Fibroblast of pulmonary artery (primary cell): Measurements from ENCODE around the gene GRIP1.
A peak's percentile ranks its signal among the peaks of the same experiment; 100 is the strongest.

Source experiments
- DNase-seq: peaks from one replicate; pipeline ENCODE4 v3.0.0-alpha.2; 2010; ENCODE audit warnings: low read depth
- H3K4me3 ChIP-seq: replicated peaks from 2 replicates; pipeline ENCODE4 v1.5.1; 2011; ENCODE audit warnings: low read depth, mild to moderate bottlenecking, control low read depth, low read length, moderate library complexity
- TF ChIP-seq, protein P1 (sequence below): IDR thresholded peaks from 2 replicates; pipeline ENCODE4 v1.5.1; 2011; ENCODE audit warnings: mild to moderate bottlenecking, control low read depth, low read length, inconsistent platforms; ENCODE audit errors: missing control alignments

Gene GRIP1

DNA sequence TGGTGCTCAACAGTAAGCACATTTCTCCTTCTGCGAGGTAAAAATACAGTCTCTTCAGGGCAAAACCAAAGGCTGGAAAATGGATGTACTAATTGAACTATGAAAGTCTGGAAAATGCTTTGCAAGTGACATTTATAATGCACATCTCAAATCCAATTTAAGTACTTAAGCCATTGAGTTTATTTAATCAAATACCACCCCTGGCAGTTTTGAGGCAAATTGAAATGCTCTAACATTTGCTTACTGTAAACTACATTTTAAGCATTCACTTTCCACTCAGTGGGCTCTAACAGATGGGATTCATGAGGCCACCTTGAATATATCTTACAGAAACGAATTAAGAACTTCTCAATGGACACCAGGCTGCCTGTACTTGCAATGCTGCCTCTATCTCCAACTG lies 306.9 kb downstream of the GRIP1 start:
- no peak for DNase-seq
- TF ChIP-seq, protein P1, sequence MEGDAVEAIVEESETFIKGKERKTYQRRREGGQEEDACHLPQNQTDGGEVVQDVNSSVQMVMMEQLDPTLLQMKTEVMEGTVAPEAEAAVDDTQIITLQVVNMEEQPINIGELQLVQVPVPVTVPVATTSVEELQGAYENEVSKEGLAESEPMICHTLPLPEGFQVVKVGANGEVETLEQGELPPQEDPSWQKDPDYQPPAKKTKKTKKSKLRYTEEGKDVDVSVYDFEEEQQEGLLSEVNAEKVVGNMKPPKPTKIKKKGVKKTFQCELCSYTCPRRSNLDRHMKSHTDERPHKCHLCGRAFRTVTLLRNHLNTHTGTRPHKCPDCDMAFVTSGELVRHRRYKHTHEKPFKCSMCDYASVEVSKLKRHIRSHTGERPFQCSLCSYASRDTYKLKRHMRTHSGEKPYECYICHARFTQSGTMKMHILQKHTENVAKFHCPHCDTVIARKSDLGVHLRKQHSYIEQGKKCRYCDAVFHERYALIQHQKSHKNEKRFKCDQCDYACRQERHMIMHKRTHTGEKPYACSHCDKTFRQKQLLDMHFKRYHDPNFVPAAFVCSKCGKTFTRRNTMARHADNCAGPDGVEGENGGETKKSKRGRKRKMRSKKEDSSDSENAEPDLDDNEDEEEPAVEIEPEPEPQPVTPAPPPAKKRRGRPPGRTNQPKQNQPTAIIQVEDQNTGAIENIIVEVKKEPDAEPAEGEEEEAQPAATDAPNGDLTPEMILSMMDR: no peak
- H3K4me3 ChIP-seq: no peak overlapping the region

DNA sequence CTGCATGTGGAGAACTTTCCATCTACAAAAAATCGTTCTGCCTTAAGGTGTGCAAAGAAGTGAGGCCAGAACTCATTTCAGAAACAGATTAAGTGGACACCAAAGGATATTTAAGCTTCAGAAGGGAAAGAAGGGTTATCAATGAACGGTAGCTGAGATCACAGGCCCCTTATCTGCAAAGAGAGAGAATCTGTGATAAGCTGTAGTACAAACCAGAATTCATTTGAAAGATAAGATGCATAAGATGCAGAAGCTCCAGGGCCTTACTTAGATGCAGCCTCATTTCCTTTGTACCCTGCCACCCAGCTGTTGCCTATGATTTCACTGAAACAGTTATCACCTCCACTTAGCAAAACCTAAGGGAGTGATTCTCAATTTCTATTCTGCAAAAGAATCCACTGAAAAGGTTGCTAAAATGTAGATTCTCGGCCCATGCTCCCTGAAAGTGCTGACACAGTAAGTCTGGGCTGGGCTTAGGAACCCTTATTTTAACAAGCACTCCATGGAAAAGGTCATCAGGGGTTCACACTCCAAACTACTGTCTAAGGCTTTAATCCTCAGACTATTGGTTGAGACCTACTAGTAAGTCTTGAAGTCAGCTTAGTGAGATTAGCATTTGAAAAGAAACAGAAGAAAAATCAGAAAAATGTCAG lies 311.7 kb downstream of the GRIP1 start:
- DNase-seq: no peak
- TF ChIP-seq, protein P1: no peak

DNA sequence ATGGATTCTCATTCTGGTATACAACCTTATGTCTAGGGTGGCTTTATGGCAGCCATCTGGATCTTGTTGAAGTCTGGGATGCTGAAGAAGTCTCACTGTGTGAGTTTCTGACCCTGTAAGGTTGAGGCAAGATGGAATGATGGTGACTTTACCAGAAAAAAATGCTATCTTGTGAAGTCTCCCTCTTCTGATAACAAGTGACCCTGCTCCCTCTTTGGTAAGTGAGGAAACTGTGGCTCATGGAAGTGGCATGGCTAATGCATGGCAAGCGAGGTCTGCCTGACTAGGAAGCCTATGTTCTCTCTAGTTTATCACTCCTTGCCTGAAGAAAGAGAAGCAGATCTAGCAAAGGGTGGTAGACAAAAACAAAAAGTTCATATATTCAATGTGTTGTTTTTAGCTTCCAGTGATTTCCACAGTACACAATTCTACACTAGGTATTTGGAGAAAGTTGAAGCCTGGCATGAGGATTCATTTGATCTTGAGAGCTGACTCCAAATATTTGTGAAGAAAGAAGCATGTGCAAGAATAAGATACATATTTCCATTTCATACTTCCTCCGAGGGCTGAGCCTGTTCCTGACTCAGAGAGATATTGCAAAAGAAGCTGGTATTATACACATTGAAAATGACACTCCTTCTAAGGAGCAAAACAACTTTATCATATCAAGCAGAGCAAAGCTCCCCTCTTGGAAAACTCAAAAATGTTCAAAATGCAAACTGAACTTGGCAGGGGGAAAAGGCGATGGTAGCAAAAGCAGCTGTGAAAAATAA lies 313.0 kb downstream of the GRIP1 start:
- DNase-seq: peak; percentile 40
- TF ChIP-seq, protein P1: no peak
- no peak overlapping the region for H3K4me3 ChIP-seq

More for the DNA sequence above, 311.7 kb downstream of the GRIP1 start:
- no peak overlapping the region for H3K4me3 ChIP-seq

DNA sequence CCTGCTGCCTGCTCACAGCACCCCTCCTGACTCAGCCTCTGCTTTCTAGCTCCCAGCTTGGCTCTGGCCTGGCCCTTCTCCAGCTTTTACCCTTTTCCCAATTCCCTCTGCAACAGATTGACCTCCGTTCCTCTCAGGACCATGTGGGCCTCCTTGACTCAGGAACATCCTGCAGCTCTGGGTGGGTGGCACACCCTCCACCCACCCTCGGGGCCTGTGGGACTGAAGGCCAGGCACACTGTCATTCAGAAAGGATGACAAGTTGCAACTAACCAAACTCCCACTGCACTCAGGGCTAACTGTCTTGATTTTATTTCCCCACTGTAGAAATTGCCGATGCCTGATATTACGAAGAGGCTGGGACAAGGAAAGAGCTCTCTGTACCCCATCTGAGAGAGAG lies 317.2 kb downstream of the GRIP1 start:
- no peak for DNase-seq
- H3K4me3 ChIP-seq: no peak overlapping the region
- TF ChIP-seq, protein P1: no peak

- no peak overlapping the region for H3K4me3 ChIP-seq
- TF ChIP-seq, protein P1: no peak
- no peak for DNase-seq
These were observed 319.6 kb downstream of the GRIP1 start for GRCh38 chr12:66359300-66359699.

GRCh38 chr12:66354291-66354690 lies 324.6 kb downstream of the GRIP1 start:
- DNase-seq: no peak

More at GRCh38 chr12:66354291-66354690, 324.6 kb downstream of the GRIP1 start:
- H3K4me3 ChIP-seq: no peak overlapping the region
- TF ChIP-seq, protein P1: no peak
